ENCODE measurements around the gene ATP11A. TPM values are rescaled to one million over a fixed set of nuclear protein-coding genes. Genes with fewer than 3 reads are reported as not detected.

ATP11A gene
- total RNA-seq, 4 donors from 2014 or later, result 23.3 to 35.5 (median 31.1) TPM

- 86 to 90% methylated on average over 34 of the region's 34 CpGs for WGBS, 2 donors
- no peak for TF ChIP-seq CTCF (IDR thresholded peaks at IDR 0.05)
- DNase-seq (ENCODE audit: low spot score in 2 of 2), result peak; percentile 38 to 90
- intact Hi-C loops (cut with DNase I; ENCODE audit: low total_unique reads), result no loop called here
- H3K4me3 ChIP-seq (ENCODE audit: low read depth, poor library complexity, severe bottlenecking), result no peak overlapping the region
Observed at GRCh38 chr13:112767506-112768471, 78.0 kb downstream of the ATP11A start.

GRCh38 chr13:112768795-112769481, 79.1 kb downstream of the ATP11A start:
- intact Hi-C loops (cut with DNase I; ENCODE audit: low total_unique reads), result no loop called here
- no peak for DNase-seq (ENCODE audit: low spot score in 2 of 2)
- no peak overlapping the region for H3K4me3 ChIP-seq (ENCODE audit: low read depth, poor library complexity, severe bottlenecking)
- 57 to 77% methylated on average over 25 of the region's 25 CpGs for WGBS, 2 donors
- TF ChIP-seq CTCF (IDR thresholded peaks at IDR 0.05), result no peak

- DNase-seq (ENCODE audit: low spot score in 2 of 2), result no peak
- TF ChIP-seq POLR2A (IDR thresholded peaks at IDR 0.05), result no peak
- TF ChIP-seq CTCF (IDR thresholded peaks at IDR 0.05), result no peak
- intact Hi-C loops (cut with DNase I; ENCODE audit: low total_unique reads), result no loop called here
- H3K4me3 ChIP-seq (ENCODE audit: low read depth, poor library complexity, severe bottlenecking), result no peak overlapping the region
- 78 to 85% methylated on average over 17 to 18 of the region's 18 CpGs for WGBS, 2 donors
Observed at GRCh38 chr13:112769615-112770014, 79.8 kb downstream of the ATP11A start.

- DNase-seq (ENCODE audit: low spot score in 2 of 2), result no peak
- intact Hi-C loops (cut with DNase I; ENCODE audit: low total_unique reads), result no loop called here
- WGBS, 2 donors, result 90 to 91% methylated on average over 26 of the region's 26 CpGs
- no peak overlapping the region for H3K4me3 ChIP-seq (ENCODE audit: low read depth, poor library complexity, severe bottlenecking)
- TF ChIP-seq POLR2A (IDR thresholded peaks at IDR 0.05), result no peak
- TF ChIP-seq CTCF (IDR thresholded peaks at IDR 0.05), result no peak
Observed at GRCh38 chr13:112770504-112770903, 80.7 kb downstream of the ATP11A start.

GRCh38 chr13:112771139-112771876, 81.5 kb downstream of the ATP11A start:
- 93% methylated on average over 20 of the region's 20 CpGs for WGBS, 2 donors
- DNase-seq (ENCODE audit: low spot score in 2 of 2), result no peak
- TF ChIP-seq POLR2A (IDR thresholded peaks at IDR 0.05), result no peak
- no peak for TF ChIP-seq CTCF (IDR thresholded peaks at IDR 0.05)
- H3K4me3 ChIP-seq (ENCODE audit: low read depth, poor library complexity, severe bottlenecking), result no peak overlapping the region
- intact Hi-C loops (cut with DNase I; ENCODE audit: low total_unique reads), result no loop called here
